HK-2 (cell line): ENCODE data around the gene CYBC1.
A peak's percentile ranks its signal among the peaks of the same experiment; 100 is the strongest.

Experiments used
- DNase-seq: peaks from one replicate; pipeline ENCODE4 v3.0.0-alpha.2; 2018; ENCODE audit not compliant: unreplicated experiment

The CYBC1 gene

GRCh38 chr17:82410014-82410716 lies 40.4 kb downstream of the CYBC1 start:
- no peak for DNase-seq

- no peak for DNase-seq
Observed at GRCh38 chr17:82408938-82409318, 41.6 kb downstream of the CYBC1 start.

GRCh38 chr17:82408288-82408937 lies 42.1 kb downstream of the CYBC1 start:
- no peak for DNase-seq

- DNase-seq: peak; percentile 63
Observed at GRCh38 chr17:82407255-82407654, 43.3 kb downstream of the CYBC1 start.

GRCh38 chr17:82406131-82406671 lies 44.4 kb downstream of the CYBC1 start:
- no peak for DNase-seq

GRCh38 chr17:82405051-82405450 lies 45.5 kb downstream of the CYBC1 start:
- no peak for DNase-seq

- DNase-seq: no peak
Observed at GRCh38 chr17:82403662-82404660, 46.6 kb downstream of the CYBC1 start.

GRCh38 chr17:82402865-82403264 lies 47.7 kb downstream of the CYBC1 start:
- DNase-seq: peak; percentile 42

GRCh38 chr17:82400830-82401229 lies 49.7 kb downstream of the CYBC1 start:
- DNase-seq: no peak

GRCh38 chr17:82400206-82400605 lies 50.3 kb downstream of the CYBC1 start:
- DNase-seq: no peak

- no peak for DNase-seq
Observed at GRCh38 chr17:82399601-82400101, 50.9 kb downstream of the CYBC1 start.

- no peak for DNase-seq
Observed at GRCh38 chr17:82399041-82399441, 51.5 kb downstream of the CYBC1 start.

- DNase-seq: no peak
Observed at GRCh38 chr17:82397449-82398335, 52.9 kb downstream of the CYBC1 start.

GRCh38 chr17:82396601-82397435 lies 53.7 kb downstream of the CYBC1 start:
- no peak for DNase-seq

GRCh38 chr17:82394278-82394677 lies 56.3 kb downstream of the CYBC1 start:
- DNase-seq: no peak

GRCh38 chr17:82392941-82393340 lies 57.6 kb downstream of the CYBC1 start:
- no peak for DNase-seq
